Hematopoietic multipotent progenitor cell treated with erythropoietin and hydrocortisone succinate and interleukin-3 and kit ligand, for 15 days (in vitro differentiated cells): Measurements from ENCODE around the gene LZTR1.
"Not testable (repeated sequence)": the region's sequence is repeated elsewhere in the genome, so short reads cannot be mapped to it uniquely, and the experiment has no call there.

ENCODE experiments used
- DNase-seq: peaks from one replicate; pipeline ENCODE4 v3.0.0-alpha.2; 2015; ENCODE audit warnings: low spot score

LZTR1 gene

DNA sequence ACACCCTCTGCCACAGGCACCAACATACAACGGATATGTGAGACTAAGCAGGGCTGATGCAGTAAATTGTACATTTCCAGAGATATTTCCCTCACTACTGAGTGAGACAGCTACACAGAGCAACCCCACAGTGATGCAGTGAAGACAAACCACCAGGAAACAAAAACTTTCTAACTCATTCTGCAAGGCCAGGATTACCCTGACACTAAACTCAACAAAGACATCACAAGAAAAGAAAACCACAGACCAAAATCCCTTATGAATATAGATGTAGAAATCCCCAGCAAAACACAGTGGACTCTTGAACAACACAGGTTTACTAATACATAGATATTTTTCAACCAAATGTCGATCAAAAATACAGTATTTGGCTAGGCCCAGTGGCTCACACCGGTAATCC lies 51.8 kb downstream of the LZTR1 start:
- no peak for DNase-seq

DNA sequence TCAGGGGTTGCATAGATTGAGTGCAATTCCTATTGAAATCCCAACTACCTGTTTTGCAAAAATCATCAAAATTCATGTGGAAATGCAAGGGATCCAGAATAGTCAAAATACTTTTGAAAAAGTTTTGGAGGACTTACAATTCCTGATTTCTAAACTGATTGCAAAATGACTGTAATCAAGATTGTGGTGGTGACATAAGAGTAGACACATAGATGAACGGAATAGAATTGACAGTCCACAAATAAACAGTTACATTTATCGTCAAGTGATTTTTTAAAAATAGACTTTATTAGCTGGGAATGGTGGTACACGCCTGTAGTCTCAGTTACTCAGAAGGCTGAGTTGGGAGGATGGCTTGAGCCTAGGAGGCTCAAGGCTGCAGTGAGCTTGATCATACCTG lies 52.9 kb downstream of the LZTR1 start:
- no peak for DNase-seq

DNA sequence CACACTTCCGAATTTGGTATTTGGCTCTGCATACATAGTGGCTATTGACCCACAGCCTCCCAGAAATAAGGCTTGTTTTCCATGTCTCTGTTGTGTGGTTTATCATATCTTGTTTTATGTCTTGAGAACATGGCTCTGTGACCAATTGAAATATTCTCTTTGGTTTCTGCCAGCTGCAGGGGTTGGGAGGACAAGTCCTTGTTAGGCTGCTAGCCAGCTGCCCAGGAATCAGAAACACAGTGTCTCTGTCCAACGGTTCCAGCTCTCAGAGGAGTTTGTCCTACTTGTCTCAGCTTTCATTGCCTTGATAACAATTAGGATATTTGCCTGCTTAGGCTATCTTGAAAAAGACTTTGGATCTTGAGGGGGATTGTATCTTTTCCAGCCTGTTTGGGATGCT lies 56.3 kb downstream of the LZTR1 start:
- DNase-seq = no peak

DNA sequence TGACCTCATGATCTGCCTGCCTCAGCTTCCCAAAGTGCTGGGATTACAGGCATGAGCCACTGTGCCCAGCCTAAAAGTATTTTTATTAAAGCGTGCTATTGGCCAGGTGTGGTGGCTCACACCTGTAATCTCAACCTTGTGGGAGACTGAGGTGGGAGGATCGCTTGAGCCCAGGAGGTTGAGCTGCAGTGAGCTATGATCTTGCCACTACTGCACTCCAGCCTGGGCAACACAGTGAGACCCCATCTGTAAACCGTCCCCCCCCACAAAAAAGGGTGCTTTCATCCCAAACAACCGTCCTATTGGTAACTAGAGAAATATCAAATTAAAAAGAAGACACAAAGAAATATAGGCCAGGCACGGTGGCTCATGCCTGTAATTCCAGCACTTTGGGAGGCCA lies 57.1 kb downstream of the LZTR1 start:
- DNase-seq = not testable (repeated sequence)

DNA sequence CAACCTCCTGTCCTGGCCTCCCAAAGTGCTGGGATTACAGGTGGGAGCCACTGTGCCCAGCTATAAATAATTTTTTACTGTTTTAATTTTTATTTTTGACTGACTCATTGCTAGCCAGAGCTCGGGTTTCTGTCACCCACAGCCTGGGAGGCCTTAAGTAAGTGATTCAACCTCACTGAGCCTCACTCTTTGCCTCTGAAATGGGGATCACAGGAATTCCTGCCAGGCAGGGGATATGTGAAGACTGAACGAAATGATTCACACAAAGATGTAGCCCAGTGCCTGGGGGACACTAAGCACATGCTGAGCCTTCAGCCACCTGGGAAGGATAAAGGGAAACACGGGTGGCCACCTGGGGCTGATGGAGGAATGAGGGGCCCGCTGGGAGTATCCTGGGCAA lies 59.8 kb downstream of the LZTR1 start:
- DNase-seq = no peak

DNA sequence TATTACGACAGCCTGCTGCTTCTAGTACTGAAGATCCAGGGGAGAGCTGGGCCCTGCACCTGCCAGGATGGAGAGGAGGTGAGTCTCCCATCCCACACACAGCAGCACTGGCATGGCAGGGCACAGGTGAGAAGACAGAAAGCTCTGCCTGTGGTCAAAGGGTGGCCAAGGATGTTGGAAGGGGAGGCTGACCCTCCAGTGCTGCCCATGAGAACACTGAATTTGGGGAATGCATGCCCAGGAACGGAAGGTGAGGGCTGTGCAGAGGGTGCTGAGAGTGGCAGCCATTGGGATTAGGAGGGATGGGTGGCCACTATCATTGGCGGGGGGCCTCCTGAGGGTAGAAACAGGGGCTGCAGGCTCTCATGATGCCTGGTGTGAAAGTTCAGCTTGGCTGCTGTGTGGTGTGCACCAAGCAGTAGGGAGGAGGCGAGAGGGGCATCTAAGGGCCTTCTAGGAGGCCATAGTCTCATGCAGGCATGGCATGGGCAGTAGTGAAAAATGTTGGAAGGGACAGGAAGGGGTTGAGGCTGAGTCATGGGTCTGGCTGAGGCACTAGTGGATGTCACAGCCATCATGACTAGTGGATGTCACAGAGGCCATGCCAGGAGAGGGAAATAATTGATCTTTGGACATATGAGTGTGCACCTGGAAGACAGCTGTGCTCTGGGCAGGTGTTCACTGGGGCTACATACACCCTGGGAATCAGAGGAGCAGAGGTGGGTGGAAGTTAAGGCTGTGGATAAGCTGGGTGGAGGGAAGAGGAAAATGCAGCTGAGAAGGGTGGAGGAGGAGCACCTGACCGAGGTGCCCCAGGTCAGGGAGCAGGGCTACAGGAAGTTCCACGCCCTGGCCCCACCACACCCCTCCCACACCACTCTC lies 61.1 kb downstream of the LZTR1 start:
- no peak for DNase-seq

DNA sequence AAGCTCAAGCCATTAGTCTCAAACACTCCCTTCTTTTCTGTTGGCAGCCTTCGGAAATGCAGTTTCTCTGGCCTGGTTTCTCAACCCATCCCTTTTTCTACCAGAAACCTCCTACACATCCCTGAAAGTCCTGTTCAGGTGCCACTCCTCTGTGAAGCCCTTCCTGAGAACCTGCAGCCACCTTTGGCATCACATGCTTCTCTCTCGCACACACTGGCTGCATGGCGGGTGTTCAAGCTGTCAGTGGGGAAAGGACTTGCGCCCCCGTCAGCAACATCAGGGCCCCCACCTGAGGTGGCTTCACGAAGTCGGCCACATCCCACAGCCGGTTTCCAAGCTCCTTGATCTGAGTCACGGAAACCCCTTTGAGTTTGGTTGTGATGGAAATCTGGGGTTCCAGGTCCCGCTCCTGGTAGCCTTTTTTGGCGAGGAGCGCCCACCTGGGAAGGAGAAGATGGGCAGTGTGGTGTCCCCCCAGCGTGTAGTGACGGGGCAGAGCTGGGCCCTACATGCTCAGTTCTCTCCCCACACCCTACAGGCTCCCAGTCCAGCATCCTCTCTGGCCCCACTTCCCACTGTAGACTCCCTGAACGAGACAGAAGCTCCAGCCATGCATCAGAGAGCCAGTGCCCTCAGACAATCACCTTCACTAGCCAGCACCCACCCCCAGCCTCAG lies 61.9 kb downstream of the LZTR1 start:
- no peak for DNase-seq

DNA sequence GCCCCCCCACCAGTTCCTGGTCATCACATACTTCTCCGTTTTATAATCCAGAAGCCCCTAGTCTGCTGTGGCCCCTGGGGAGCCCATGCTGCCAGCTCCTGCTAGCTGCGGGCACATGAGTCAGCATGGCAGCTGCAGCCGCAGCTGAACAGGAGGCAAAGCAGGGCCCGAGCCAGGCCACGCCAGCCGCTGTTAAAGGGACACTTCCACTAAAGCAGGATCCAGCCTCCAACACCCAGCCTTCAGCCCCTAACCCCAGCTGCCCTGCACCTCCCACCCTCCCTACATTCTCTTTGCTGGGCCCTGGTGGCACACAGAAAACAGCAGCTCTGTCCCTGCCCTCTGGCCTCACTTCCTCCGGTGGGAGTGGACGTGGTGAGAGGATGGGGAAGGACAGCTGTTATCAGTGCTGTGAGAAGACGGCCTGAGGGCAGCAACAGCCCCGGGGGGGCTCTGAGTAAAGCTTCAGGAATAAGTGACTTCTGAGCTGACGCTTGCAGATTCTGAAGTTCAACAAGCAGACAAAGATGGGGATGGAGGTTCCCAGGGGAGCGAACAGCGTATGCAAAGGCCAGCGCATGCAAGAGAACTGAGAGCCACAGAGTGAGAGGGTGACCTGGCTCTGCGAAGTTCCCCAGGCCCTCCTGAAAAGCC lies 63.0 kb downstream of the LZTR1 start:
- DNase-seq = no peak

DNA sequence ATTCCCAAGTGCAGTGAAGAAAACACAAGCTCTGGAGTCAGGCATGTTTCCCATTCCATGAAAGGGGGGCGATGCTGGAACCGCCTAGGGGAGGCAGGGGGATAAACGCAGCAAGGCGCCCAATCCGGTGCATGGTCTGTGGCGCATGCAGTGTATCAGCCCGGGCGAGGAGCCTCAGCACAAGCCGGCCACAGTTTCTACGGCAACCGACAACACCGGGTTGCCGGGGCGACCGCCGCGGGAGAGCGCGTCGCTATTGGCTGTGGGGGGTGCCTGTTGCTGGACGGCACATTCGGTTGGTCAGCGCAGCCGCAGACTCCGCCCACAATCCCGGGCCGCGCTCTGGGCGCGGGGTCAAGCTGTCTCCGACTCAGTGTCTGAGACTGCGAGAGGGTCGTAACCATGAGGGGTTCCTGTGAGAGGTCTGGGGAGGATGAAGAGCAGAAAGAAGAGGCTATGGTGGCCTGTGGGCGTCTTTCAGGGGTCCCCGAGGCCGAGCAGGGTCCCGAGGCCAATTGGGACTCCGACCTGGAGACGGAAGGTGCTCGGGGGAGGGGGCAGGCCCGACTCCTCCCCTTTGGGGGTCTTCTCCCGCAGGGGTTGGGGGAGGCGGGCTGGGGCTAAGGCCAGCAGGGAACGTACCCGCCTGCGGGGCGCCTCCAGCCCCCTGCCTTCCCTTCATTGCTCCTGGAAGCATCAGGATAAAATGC lies 63.6 kb downstream of the LZTR1 start, which contains the start of gene LRRC74B:
LRRC74B (plus strand) TSS at position 362 of the 710 bp plus-strand sequence; CDS start at position 403, 41 bp downstream.
- DNase-seq = peak; percentile 6

DNA sequence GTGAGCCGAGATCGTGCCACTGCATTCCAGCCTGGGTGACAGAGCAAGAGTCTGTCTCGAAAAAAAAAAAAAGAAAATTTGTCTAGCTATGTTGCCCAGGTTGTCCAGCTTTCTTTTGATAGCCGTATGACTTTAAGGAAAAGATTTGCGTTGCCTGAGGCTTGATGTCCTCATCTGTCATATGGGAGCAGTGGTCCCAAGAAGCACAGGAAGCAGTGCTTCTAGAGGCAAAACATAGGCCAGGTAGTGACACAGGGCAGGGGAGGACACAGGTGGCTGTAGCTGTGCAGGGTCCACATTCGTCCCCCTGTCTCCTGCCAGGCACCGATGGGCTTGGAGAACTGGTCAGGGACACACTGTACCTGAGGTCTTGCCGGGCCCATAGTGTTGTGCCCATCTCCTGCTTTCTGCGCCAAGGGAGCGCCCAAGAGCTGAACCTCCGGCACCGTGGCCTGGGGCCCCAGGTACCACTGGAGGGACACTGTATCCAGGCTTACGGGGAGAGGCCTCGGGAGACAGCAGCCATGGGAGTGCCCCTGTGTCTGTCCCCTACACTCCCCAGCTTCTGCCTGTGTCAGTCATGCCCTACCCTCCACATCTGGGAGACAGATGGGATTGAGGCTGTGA lies 65.1 kb downstream of the LZTR1 start:
- no peak for DNase-seq

DNA sequence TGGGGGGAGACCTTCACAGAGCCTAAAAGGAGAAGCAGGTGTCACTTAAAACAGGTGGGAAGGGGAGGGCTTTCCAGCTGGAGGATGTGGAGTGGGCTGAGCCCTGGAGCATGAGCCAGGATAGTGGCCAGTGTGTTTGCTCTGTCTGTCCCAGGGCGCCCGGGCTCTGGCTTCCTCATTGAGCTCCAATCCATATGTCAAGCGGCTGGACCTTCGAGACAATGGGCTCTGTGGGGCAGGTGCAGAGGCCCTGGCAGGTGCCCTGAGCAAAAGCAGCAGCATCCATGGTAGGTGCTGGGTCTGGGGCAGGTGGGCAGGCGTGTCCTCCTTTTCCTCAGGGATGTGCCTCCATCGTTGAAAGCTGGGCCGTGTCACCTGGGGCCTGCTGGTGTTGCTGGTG lies 65.6 kb downstream of the LZTR1 start:
- no peak for DNase-seq

DNA sequence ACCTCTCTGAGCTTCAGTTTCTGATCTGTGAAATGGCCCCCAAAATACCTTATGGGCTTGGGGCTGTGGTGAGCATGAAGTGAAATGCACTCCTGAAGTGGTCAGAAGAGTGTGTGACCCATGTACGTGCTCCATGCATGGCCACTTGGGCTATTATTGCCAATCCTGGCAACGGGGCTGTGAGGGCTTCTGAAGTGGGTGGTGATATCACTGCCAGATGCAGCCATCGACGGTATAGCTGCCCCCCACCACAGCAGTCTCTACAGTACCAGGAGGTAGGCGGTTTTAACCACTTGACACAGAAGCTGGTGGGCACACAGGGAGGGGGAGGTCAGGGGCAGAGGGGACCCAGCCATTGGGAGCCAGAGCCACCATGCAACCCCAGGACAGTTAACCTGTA lies 66.4 kb downstream of the LZTR1 start:
- DNase-seq = not testable (repeated sequence)
